IMR-90 (cell line): ENCODE results near the gene CSNK2A1.
"Not testable (repeated sequence)": the region's sequence is repeated elsewhere in the genome, so short reads cannot be mapped to it uniquely, and the experiment has no call there.

Source experiments
- POLR2A ChIP-seq: IDR thresholded peaks from 2 replicates; pipeline ENCODE4 v1.6.1; 2012; ENCODE audit warnings: mild to moderate bottlenecking, low read depth, low read length
- TF ChIP-seq, protein P1 (sequence below): conservative IDR thresholded peaks from 2 replicates; pipeline ENCODE4 v1.5.1; 2012; ENCODE audit warnings: mild to moderate bottlenecking, low read depth, low read length, improper control_type of control experiment

DNA sequence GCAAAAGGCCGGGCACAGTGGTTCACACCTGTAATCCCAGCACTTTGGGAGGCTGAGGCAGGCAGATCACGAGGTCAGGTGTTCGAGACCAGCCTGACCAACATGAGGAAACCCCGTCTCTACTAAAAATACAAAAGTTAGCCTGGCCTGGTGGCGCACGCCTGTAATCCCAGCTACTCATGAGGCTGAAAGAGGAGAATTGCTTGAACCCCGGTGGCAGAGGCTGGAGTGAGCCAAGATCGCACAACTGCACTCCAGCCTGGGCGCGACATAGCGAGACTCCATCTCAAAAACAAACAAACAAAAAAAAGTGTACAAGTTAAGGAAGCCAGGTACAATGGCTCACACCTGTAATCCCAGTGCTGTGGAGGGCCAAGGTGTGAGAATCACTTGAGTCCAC is 91.6 kb downstream of the CSNK2A1 start:
- TF ChIP-seq, protein P1, sequence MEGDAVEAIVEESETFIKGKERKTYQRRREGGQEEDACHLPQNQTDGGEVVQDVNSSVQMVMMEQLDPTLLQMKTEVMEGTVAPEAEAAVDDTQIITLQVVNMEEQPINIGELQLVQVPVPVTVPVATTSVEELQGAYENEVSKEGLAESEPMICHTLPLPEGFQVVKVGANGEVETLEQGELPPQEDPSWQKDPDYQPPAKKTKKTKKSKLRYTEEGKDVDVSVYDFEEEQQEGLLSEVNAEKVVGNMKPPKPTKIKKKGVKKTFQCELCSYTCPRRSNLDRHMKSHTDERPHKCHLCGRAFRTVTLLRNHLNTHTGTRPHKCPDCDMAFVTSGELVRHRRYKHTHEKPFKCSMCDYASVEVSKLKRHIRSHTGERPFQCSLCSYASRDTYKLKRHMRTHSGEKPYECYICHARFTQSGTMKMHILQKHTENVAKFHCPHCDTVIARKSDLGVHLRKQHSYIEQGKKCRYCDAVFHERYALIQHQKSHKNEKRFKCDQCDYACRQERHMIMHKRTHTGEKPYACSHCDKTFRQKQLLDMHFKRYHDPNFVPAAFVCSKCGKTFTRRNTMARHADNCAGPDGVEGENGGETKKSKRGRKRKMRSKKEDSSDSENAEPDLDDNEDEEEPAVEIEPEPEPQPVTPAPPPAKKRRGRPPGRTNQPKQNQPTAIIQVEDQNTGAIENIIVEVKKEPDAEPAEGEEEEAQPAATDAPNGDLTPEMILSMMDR = not testable (repeated sequence)
- TF ChIP-seq POLR2A = not testable (repeated sequence)
